C1 segment of cervical spinal cord (tissue), 14 donors: ENCODE data around the gene TBCA.
"Not testable (repeated sequence)": the region's sequence is repeated elsewhere in the genome, so short reads cannot be mapped to it uniquely, and the experiment has no call there.

Experiments used
- DNase-seq, 14 donors: peaks; one replicate each; lab custom pipeline; 2025; lab: John Stamatoyannopoulos, UW

The TBCA gene

DNA sequence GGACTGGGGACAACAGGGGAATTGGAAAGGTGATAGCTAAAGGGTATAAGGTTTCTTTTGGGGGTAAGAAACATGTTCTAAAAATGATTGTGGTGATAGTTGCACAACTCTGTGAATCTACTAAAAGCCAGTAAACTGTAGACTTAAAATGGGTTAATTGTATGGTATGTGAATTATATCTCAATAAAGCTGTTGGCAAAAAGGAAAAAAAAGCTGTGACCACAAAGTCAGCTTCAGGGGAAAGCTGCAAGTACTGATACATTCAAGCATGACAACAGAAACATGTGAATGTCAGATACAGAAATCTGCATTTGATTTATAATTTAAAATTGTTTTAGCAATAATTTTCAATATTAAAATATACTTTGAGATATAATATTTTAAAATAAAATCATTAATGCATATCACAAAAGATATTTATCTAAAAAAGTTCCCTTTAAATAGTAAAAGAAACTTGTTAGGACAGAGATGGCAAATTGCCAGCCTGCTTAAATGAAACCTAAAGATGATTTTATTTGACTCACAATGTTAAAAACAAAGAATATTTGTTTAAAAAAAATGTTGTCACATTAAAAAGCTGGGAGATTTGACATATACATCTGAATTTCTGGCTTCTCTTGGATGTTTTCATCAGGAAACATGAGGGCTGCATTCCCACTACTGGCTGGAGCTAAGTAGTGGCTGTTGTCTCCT, 66.0 kb downstream of the TBCA start:
- DNase-seq: no peak

- DNase-seq: no peak
Measured at GRCh38 chr5:77709340-77709739, 66.8 kb downstream of the TBCA start.

DNA sequence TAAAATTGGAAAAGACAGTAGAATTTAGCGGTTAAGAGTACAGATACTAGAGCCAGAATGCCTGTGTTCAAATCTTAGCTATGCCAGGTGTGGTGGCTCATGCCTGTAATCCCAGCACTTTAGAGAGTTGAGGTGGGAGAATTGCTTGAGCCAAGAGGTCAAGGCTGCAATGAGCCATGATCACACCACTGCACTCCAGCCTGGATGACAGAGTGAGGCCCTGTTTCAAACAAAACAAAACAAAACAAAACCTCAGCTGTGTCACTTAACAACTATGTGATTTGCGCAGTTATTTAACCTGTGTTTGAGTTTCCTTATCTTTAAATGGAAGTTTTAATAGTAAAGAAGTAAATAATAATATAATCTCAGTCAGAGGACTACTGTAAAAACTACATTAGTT, 68.3 kb downstream of the TBCA start:
- DNase-seq: no peak

- not testable (repeated sequence) for DNase-seq
Measured at GRCh38 chr5:77699569-77699968, 76.6 kb downstream of the TBCA start.

- no peak for DNase-seq
Measured at GRCh38 chr5:77698920-77699319, 77.2 kb downstream of the TBCA start.

- DNase-seq: no peak
Measured at GRCh38 chr5:77697692-77698091, 78.4 kb downstream of the TBCA start.

- no peak for DNase-seq
Measured at GRCh38 chr5:77696120-77696519, 80.0 kb downstream of the TBCA start.

DNA sequence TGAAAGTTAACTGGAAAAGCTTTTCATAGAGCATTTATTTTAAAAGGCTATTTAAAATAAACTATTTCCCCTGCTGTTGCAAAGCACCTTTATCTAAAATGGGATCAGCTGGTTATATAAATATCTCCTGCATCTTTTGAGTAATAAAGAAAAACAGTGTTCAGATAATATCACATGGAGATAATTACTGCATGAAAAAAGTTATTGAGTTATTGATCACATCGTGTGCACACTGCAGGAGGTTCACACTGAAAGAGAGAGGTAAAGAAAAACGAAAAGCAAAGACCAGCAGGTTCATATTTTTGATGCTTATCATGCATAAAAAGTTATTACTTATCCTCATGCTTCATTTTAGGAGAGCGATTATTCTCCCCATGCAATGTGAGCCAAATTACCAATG, 82.2 kb downstream of the TBCA start:
- no peak for DNase-seq

DNA sequence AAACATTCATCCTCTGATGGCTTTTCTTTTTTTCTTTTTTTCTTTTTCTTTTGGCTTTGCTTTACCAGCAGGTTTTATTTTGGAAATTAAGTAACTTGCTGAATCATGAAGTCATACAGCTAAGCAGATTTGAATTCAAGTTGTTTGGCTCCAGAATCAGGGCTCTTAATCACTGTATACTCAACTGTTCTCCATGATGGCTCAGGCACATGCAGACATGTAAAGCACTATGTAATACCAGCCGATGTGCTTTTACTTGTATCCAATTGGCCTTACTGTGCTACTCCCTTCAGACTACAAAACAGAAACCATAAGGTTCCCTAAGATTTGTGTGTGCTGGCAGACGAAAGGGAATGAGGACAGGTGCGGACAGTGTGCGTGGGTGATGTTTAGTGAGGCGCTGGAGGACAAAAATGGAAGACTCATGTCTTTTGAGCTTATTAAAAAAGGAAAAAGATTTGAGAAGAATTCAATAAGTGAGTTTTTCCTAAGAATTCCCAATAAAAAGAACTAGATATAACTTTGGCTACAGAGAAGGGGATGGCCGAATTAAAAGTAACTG, 92.9 kb downstream of the TBCA start:
- DNase-seq: no peak

- no peak for DNase-seq
Measured at GRCh38 chr5:77670526-77670925, 105.6 kb downstream of the TBCA start.

GRCh38 chr5:77669677-77670076, 106.5 kb downstream of the TBCA start:
- DNase-seq: no peak

DNA sequence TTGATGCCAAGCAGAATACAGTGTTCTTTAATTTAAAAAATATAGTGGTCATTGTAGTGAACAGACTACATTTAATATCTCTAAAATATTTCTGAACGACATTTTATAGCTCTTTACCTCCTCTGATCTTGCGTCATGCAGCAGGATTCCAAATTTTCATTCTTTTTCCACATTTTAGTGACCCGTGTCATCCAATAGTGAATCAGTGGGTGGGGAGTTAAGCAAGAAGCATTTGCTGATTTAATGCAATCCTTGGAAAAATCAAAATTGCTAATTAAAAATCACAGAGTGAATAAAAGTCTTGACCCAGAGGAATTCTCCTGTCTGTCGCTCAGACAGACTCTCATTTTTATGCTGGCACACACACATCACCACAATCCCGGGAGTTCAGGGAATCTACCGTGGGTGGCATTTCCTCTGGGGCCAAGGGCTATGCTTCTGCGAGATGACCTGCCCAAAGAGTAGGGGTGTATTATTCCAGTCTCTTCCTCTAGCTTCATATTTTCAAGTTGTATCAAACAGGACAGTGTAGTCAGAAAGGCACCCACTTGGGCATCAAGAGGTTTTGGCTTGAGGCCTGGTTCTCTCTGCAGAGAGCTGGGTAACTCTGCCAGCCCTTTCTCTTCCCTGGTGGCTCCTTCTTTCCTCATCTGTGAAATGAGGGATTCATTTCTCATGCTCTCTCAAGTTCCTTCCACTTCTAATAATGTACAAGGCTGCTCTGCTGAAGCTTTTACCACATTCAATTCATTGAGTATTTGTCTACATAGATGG, 112.9 kb downstream of the TBCA start:
- DNase-seq: no peak

DNA sequence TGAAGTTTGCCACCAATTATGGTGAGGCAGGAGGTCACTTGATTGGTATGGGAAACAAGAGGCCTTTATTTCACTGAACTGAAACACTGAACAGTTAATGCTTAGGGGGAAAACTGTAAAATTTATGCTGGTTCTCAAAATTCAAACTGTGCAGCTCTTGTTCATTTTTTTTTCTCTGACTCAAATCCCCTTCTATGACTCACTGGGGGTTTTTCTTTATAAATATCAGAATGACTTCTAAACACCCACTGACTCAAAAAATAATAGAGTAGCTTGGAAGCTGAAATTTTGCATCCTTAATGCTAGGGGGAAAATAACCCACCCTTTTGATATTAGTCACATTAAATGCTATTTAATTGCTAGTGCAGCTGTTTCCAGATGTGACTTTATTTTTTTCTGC, 113.5 kb downstream of the TBCA start:
- DNase-seq: no peak

DNA sequence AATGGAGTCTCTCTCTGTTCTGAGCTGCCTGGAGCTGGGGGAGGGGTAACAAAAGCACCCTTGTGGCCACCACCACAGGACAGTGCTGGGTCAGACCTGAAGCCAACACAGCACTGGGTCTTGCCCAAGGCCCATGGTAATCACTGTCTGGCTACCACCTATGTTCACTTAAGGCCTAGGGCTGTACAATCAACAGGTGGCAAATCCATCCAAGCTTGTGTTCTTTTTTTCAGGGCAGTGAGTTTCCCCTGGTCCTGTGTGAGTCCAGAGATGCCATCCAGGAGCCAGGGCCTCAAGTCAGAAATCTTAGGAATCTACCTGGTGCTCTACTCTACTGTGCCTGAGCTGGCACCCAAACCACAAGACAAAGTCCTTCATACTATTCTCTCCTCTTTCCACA, 117.5 kb downstream of the TBCA start:
- DNase-seq: no peak

- no peak for DNase-seq
Measured at GRCh38 chr5:77651343-77651742, 124.8 kb downstream of the TBCA start.

DNA sequence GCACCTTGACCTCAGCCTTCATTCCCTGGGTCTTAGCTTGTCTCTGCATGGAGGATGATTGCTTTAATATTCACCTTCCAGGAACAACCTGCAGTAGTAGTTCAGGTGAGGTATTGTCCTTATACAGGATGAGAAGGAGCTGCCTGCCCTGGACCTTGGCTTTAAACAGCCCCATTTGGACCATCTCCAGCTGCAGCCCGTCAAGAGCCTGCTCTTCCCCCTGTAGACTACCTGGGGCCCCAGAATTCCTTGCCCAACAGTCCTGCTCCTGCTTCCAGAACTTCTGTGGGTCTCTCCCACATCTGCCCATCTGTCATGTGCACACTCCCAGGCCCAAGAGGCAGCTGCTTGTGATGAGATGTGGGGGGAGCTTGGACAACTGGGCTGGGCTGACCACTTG, 125.5 kb downstream of the TBCA start:
- no peak for DNase-seq

DNA sequence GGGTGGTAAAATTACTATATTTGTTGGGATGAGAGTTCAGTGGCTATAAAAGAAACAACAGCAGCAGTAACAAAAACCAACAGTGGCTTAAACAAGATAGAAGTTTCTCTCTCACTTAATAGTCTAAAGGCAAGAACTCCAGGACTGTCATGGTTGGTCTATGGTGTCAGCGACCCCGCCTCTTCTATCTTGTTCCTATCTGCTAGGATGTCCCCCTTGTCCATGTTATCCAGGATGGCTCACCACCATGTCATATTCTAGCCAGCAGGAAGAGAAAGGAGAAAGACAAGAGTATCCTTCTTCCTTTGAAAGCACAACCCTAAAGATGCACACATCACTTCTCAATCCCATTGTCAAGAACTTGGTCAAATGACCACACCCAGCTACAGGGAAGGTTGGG, 126.4 kb downstream of the TBCA start:
- DNase-seq: no peak

GRCh38 chr5:77645995-77646639, 130.0 kb downstream of the TBCA start:
- no peak for DNase-seq

- DNase-seq: peak in 3 of 14 donors; percentile 30 to 61 (median 39)
Measured at GRCh38 chr5:77645158-77645994, 130.8 kb downstream of the TBCA start.

- no peak for DNase-seq
Measured at GRCh38 chr5:77644371-77645157, 131.6 kb downstream of the TBCA start.
